Measurements from ENCODE around the gene ELF1.
A peak's percentile ranks its signal among the peaks of the same experiment; 100 is the strongest.

ELF1 gene

GRCh38 chr13:40974460-40975407 is 44.4 kb downstream of the ELF1 start:
- Histone ChIP-seq H3K9ac (ENCODE audit: low read depth in 1 of 2, low read length in 2 of 2) (peak overlapping the region in 1 of 2 donors; percentile 26), H3K36me3 (ENCODE audit: control insufficient read depth in 1 of 2, insufficient read depth in 2 of 2, low read length in 2 of 2) (peaks cover 0 to 5% of the 10 kb centered on the region in 2 donors), H3K9me3 (ENCODE audit: control insufficient read depth in 1 of 2, low read length in 2 of 2) (no peaks in the 10 kb centered on the region), H3K4me1 (ENCODE audit: control insufficient read depth in 1 of 2, insufficient read depth in 2 of 2, low read length in 2 of 2) (peaks cover 63 to 82% of the 10 kb centered on the region in 2 donors), H3K27me3 (ENCODE audit: control insufficient read depth in 1 of 2, insufficient read depth in 2 of 2, low read length in 2 of 2) (no peaks in the 10 kb centered on the region), H3K27ac (ENCODE audit: low read depth, low read length) (no peak overlapping the region), H3K4me3 (ENCODE audit: low read depth in 1 of 2, low read length in 2 of 2) (peak overlapping the region; percentile 20 to 44)

GRCh38 chr13:40973409-40973808 is 45.7 kb downstream of the ELF1 start:
- H3K4me1 ChIP-seq (ENCODE audit: control insufficient read depth in 1 of 2, insufficient read depth in 2 of 2, low read length in 2 of 2), result peaks cover 77 to 90% of the 10 kb centered on the region in 2 donors
- no peak overlapping the region for H3K27ac ChIP-seq (ENCODE audit: low read depth, low read length)
- H3K27me3 ChIP-seq (ENCODE audit: control insufficient read depth in 1 of 2, insufficient read depth in 2 of 2, low read length in 2 of 2), result no peaks in the 10 kb centered on the region

GRCh38 chr13:40971321-40971720 is 47.8 kb downstream of the ELF1 start:
- no peaks in the 10 kb centered on the region for H3K9me3 ChIP-seq (ENCODE audit: control insufficient read depth in 1 of 2, low read length in 2 of 2)
- no peaks in the 10 kb centered on the region for H3K36me3 ChIP-seq (ENCODE audit: control insufficient read depth in 1 of 2, insufficient read depth in 2 of 2, low read length in 2 of 2)
- no peaks in the 10 kb centered on the region for H3K27me3 ChIP-seq (ENCODE audit: control insufficient read depth in 1 of 2, insufficient read depth in 2 of 2, low read length in 2 of 2)
- no peak overlapping the region for H3K4me3 ChIP-seq (ENCODE audit: low read depth in 1 of 2, low read length in 2 of 2)
- no peak overlapping the region for H3K9ac ChIP-seq (ENCODE audit: low read depth in 1 of 2, low read length in 2 of 2)
- H3K4me1 ChIP-seq (ENCODE audit: control insufficient read depth in 1 of 2, insufficient read depth in 2 of 2, low read length in 2 of 2), result peaks cover 75 to 76% of the 10 kb centered on the region in 2 donors
- H3K27ac ChIP-seq (ENCODE audit: low read depth, low read length), result no peak overlapping the region

More at GRCh38 chr13:40973409-40973808, 45.7 kb downstream of the ELF1 start:
- H3K9me3 ChIP-seq (ENCODE audit: control insufficient read depth in 1 of 2, low read length in 2 of 2), result no peaks in the 10 kb centered on the region
- no peak overlapping the region for H3K9ac ChIP-seq (ENCODE audit: low read depth in 1 of 2, low read length in 2 of 2)
- no peaks in the 10 kb centered on the region for H3K36me3 ChIP-seq (ENCODE audit: control insufficient read depth in 1 of 2, insufficient read depth in 2 of 2, low read length in 2 of 2)
- H3K4me3 ChIP-seq (ENCODE audit: low read depth in 1 of 2, low read length in 2 of 2), result peak overlapping the region in 1 of 2 donors; percentile 9

GRCh38 chr13:40970803-40971202 is 48.3 kb downstream of the ELF1 start:
- H3K36me3 ChIP-seq (ENCODE audit: control insufficient read depth in 1 of 2, insufficient read depth in 2 of 2, low read length in 2 of 2), result no peaks in the 10 kb centered on the region

GRCh38 chr13:40969169-40969901 is 49.8 kb downstream of the ELF1 start:
- Histone ChIP-seq H3K4me1 (ENCODE audit: control insufficient read depth in 1 of 2, insufficient read depth in 2 of 2, low read length in 2 of 2) (peaks cover 63 to 64% of the 10 kb centered on the region in 2 donors), H3K36me3 (ENCODE audit: control insufficient read depth in 1 of 2, insufficient read depth in 2 of 2, low read length in 2 of 2) (no peaks in the 10 kb centered on the region), H3K9ac (ENCODE audit: low read depth in 1 of 2, low read length in 2 of 2) (no peak overlapping the region), H3K27me3 (ENCODE audit: control insufficient read depth in 1 of 2, insufficient read depth in 2 of 2, low read length in 2 of 2) (no peaks in the 10 kb centered on the region), H3K9me3 (ENCODE audit: control insufficient read depth in 1 of 2, low read length in 2 of 2) (no peaks in the 10 kb centered on the region), H3K27ac (ENCODE audit: low read depth, low read length) (no peak overlapping the region), H3K4me3 (ENCODE audit: low read depth in 1 of 2, low read length in 2 of 2) (no peak overlapping the region)

More at GRCh38 chr13:40970803-40971202, 48.3 kb downstream of the ELF1 start:
- Histone ChIP-seq H3K9ac (ENCODE audit: low read depth in 1 of 2, low read length in 2 of 2) (no peak overlapping the region), H3K4me1 (ENCODE audit: control insufficient read depth in 1 of 2, insufficient read depth in 2 of 2, low read length in 2 of 2) (peaks cover 71% of the 10 kb centered on the region in 2 donors), H3K27ac (ENCODE audit: low read depth, low read length) (no peak overlapping the region), H3K27me3 (ENCODE audit: control insufficient read depth in 1 of 2, insufficient read depth in 2 of 2, low read length in 2 of 2) (no peaks in the 10 kb centered on the region), H3K9me3 (ENCODE audit: control insufficient read depth in 1 of 2, low read length in 2 of 2) (no peaks in the 10 kb centered on the region), H3K4me3 (ENCODE audit: low read depth in 1 of 2, low read length in 2 of 2) (no peak overlapping the region)

GRCh38 chr13:40968416-40969000 is 50.6 kb downstream of the ELF1 start:
- no peaks in the 10 kb centered on the region for H3K9me3 ChIP-seq (ENCODE audit: control insufficient read depth in 1 of 2, low read length in 2 of 2)
- H3K27me3 ChIP-seq (ENCODE audit: control insufficient read depth in 1 of 2, insufficient read depth in 2 of 2, low read length in 2 of 2), result no peaks in the 10 kb centered on the region
- no peaks in the 10 kb centered on the region for H3K36me3 ChIP-seq (ENCODE audit: control insufficient read depth in 1 of 2, insufficient read depth in 2 of 2, low read length in 2 of 2)
- no peak overlapping the region for H3K9ac ChIP-seq (ENCODE audit: low read depth in 1 of 2, low read length in 2 of 2)
- H3K27ac ChIP-seq (ENCODE audit: low read depth, low read length), result no peak overlapping the region
- H3K4me3 ChIP-seq (ENCODE audit: low read depth in 1 of 2, low read length in 2 of 2), result no peak overlapping the region
- H3K4me1 ChIP-seq (ENCODE audit: control insufficient read depth in 1 of 2, insufficient read depth in 2 of 2, low read length in 2 of 2), result peaks cover 56 to 61% of the 10 kb centered on the region in 2 donors

GRCh38 chr13:40966298-40966697 is 52.8 kb downstream of the ELF1 start:
- peaks cover 43 to 52% of the 10 kb centered on the region in 2 donors for H3K4me1 ChIP-seq (ENCODE audit: control insufficient read depth in 1 of 2, insufficient read depth in 2 of 2, low read length in 2 of 2)

GRCh38 chr13:40963927-40964326 is 55.2 kb downstream of the ELF1 start:
- no peak overlapping the region for H3K4me3 ChIP-seq (ENCODE audit: low read depth in 1 of 2, low read length in 2 of 2)
- peaks cover 21 to 33% of the 10 kb centered on the region in 2 donors for H3K4me1 ChIP-seq (ENCODE audit: control insufficient read depth in 1 of 2, insufficient read depth in 2 of 2, low read length in 2 of 2)
- H3K36me3 ChIP-seq (ENCODE audit: control insufficient read depth in 1 of 2, insufficient read depth in 2 of 2, low read length in 2 of 2), result peaks cover 1 to 2% of the 10 kb centered on the region in 2 donors
- no peak overlapping the region for H3K9ac ChIP-seq (ENCODE audit: low read depth in 1 of 2, low read length in 2 of 2)
- no peak overlapping the region for H3K27ac ChIP-seq (ENCODE audit: low read depth, low read length)
- no peaks in the 10 kb centered on the region for H3K9me3 ChIP-seq (ENCODE audit: control insufficient read depth in 1 of 2, low read length in 2 of 2)
- no peaks in the 10 kb centered on the region for H3K27me3 ChIP-seq (ENCODE audit: control insufficient read depth in 1 of 2, insufficient read depth in 2 of 2, low read length in 2 of 2)

More at GRCh38 chr13:40966298-40966697, 52.8 kb downstream of the ELF1 start:
- Histone ChIP-seq H3K27ac (ENCODE audit: low read depth, low read length) (no peak overlapping the region), H3K4me3 (ENCODE audit: low read depth in 1 of 2, low read length in 2 of 2) (no peak overlapping the region), H3K9me3 (ENCODE audit: control insufficient read depth in 1 of 2, low read length in 2 of 2) (no peaks in the 10 kb centered on the region), H3K27me3 (ENCODE audit: control insufficient read depth in 1 of 2, insufficient read depth in 2 of 2, low read length in 2 of 2) (no peaks in the 10 kb centered on the region), H3K36me3 (ENCODE audit: control insufficient read depth in 1 of 2, insufficient read depth in 2 of 2, low read length in 2 of 2) (peaks cover 0 to 2% of the 10 kb centered on the region in 2 donors), H3K9ac (ENCODE audit: low read depth in 1 of 2, low read length in 2 of 2) (no peak overlapping the region)

- H3K4me3 ChIP-seq (ENCODE audit: low read depth in 1 of 2, low read length in 2 of 2), result no peak overlapping the region
- H3K36me3 ChIP-seq (ENCODE audit: control insufficient read depth in 1 of 2, insufficient read depth in 2 of 2, low read length in 2 of 2), result peaks cover 13 to 18% of the 10 kb centered on the region in 2 donors
- H3K4me1 ChIP-seq (ENCODE audit: control insufficient read depth in 1 of 2, insufficient read depth in 2 of 2, low read length in 2 of 2), result peaks cover 13 to 30% of the 10 kb centered on the region in 2 donors
- no peaks in the 10 kb centered on the region for H3K9me3 ChIP-seq (ENCODE audit: control insufficient read depth in 1 of 2, low read length in 2 of 2)
- H3K9ac ChIP-seq (ENCODE audit: low read depth in 1 of 2, low read length in 2 of 2), result no peak overlapping the region
- H3K27ac ChIP-seq (ENCODE audit: low read depth, low read length), result no peak overlapping the region
- H3K27me3 ChIP-seq (ENCODE audit: control insufficient read depth in 1 of 2, insufficient read depth in 2 of 2, low read length in 2 of 2), result no peaks in the 10 kb centered on the region
Measured at GRCh38 chr13:40961826-40962225, 57.3 kb downstream of the ELF1 start.

Measured in duodenal mucosa (tissue), 2 donors.